Endothelial cell of umbilical vein (primary cell): ENCODE results near the gene ERAP2. TPM values are rescaled to one million over a fixed set of nuclear protein-coding genes. Genes with fewer than 3 reads are reported as not detected.

Source experiments
- BruUV-seq: library from RNA; stranded (reverse); fragments of 400-500 nt; replicated peaks from 2 replicates; lab custom pipeline; 2021; lab: Mats Ljungman, UMichigan
- CTCF ChIA-PET: fragments of 300-600, 350-600 bp; sonication (Branson Sonifier 250); formaldehyde crosslinking; loops from one replicate; lab custom pipeline; 2021; ENCODE audit warnings: antibody characterized with exemption, inconsistent platforms; lab: Charles Lee
- POLR2A ChIA-PET: fragments of 300-600, 350-600 bp; sonication (Branson Sonifier 250); formaldehyde crosslinking; loops from one replicate; lab custom pipeline; 2021; ENCODE audit warnings: antibody characterized with exemption, inconsistent platforms; lab: Charles Lee
- DNase-seq: peaks from one replicate; pipeline ENCODE4 v3.0.0-alpha.2; 2011; ENCODE audit warnings: low read depth, low spot score
- FAIRE-seq: peaks from 2 replicates; lab custom pipeline; 2011; peaks lifted over from hg19 to GRCh38; lab: Jason Lieb, UNC
- H2AFZ ChIP-seq: 2 replicates; pipeline ENCODE4 v1.6.0; 2012; ENCODE audit warnings: low read depth, low read length, control low read depth, inconsistent platforms
- H3K27ac ChIP-seq: 2 replicates; pipeline ENCODE4 v1.5.1; 2011; ENCODE audit warnings: low read depth, mild to moderate bottlenecking, control low read depth, low read length, moderate library complexity; ENCODE audit not compliant: insufficient read depth
- H3K27me3 ChIP-seq, 2 experiments: 2 replicates each; pipeline versions ENCODE4 v1.6.0 to v1.6.1; 2011; ENCODE audit warnings: low read length in 2 of 2, mixed read lengths in 1 of 2; ENCODE audit not compliant: control insufficient read depth in 2 of 2, insufficient read depth in 2 of 2
- H3K36me3 ChIP-seq, 2 experiments: 2 replicates in 1 of 2; 3 replicates in 1 of 2; pipeline ENCODE4 v1.5.1; 2011; ENCODE audit warnings: low read length in 2 of 2, mild to moderate bottlenecking in 1 of 2, moderate library complexity in 1 of 2; ENCODE audit not compliant: control insufficient read depth in 2 of 2, insufficient read depth in 2 of 2; ENCODE audit errors: extremely low read depth in 1 of 2
- H3K4me1 ChIP-seq: 3 replicates; pipeline ENCODE4 v1.5.1; 2011; ENCODE audit warnings: mild to moderate bottlenecking, low read length; ENCODE audit not compliant: control insufficient read depth, insufficient read depth; ENCODE audit errors: extremely low read depth
- H3K4me2 ChIP-seq: 2 replicates; pipeline ENCODE4 v1.6.1; 2011; ENCODE audit warnings: low read length, control low read depth, mixed read lengths; ENCODE audit not compliant: insufficient read depth
- H3K4me3 ChIP-seq, 3 experiments: fragments of 200-600 bp in 1 of 3; sonication (generic), shearing (Covaris generic) in 1 of 3; replicated peaks in 1 of 3; 2 replicates each; pipeline ENCODE4 v1.5.1; 2011 to 2016; ENCODE audit warnings: control low read depth in 3 of 3, low read length in 3 of 3, mild to moderate bottlenecking in 2 of 3, inconsistent platforms in 1 of 3, low read depth in 1 of 3, moderate library complexity in 1 of 3; ENCODE audit not compliant: insufficient read depth in 1 of 3
- H3K79me2 ChIP-seq: 2 replicates; pipeline ENCODE4 v1.6.0; 2012; ENCODE audit warnings: low read length, inconsistent platforms; ENCODE audit not compliant: control insufficient read depth, insufficient read depth
- H3K9ac ChIP-seq: replicated peaks from 2 replicates; pipeline ENCODE3; 2011; ENCODE audit warnings: low read length, control low read depth; ENCODE audit not compliant: insufficient read depth; ENCODE audit errors: extremely low read depth
- H3K9me1 ChIP-seq: replicated peaks from 3 replicates; pipeline ENCODE4 v1.6.0; 2011; ENCODE audit warnings: mild to moderate bottlenecking, low read length; ENCODE audit not compliant: control insufficient read depth, insufficient read depth; ENCODE audit errors: extremely low read depth
- H3K9me3 ChIP-seq: replicated peaks from 2 replicates; pipeline ENCODE4 v1.5.1; 2012; ENCODE audit warnings: low read length, inconsistent platforms; ENCODE audit not compliant: control insufficient read depth, insufficient read depth
- H4K20me1 ChIP-seq: replicated peaks from 2 replicates; pipeline ENCODE3; 2011; ENCODE audit warnings: mild to moderate bottlenecking, low read length; ENCODE audit not compliant: control insufficient read depth, insufficient read depth; ENCODE audit errors: extremely low read depth
- EZH2 ChIP-seq: IDR thresholded peaks from 2 replicates; pipeline ENCODE4 v1.6.1; 2012; ENCODE audit warnings: borderline replicate concordance, low read depth, mild to moderate bottlenecking, moderate library complexity, low read length, inconsistent platforms; ENCODE audit not compliant: severe bottlenecking
- FOS ChIP-seq: IDR thresholded peaks from 2 replicates; pipeline ENCODE4 v1.6.1; 2011; ENCODE audit warnings: mild to moderate bottlenecking, low read length, moderate library complexity, borderline replicate concordance; ENCODE audit not compliant: insufficient read depth
- GATA2 ChIP-seq: IDR thresholded peaks from 2 replicates; pipeline ENCODE4 v1.7.0; 2011; ENCODE audit warnings: low read depth, mild to moderate bottlenecking, moderate library complexity, mixed read lengths, low read length; ENCODE audit not compliant: insufficient read length, insufficient read depth
- JUN ChIP-seq: IDR thresholded peaks from 2 replicates; pipeline ENCODE4 v1.6.1; 2011; ENCODE audit warnings: borderline replicate concordance, low read depth; ENCODE audit not compliant: insufficient read length, insufficient read depth
- MYC ChIP-seq: IDR thresholded peaks from one replicate; pipeline ENCODE4 v1.6.1; 2011; ENCODE audit warnings: mild to moderate bottlenecking, low read depth, low read length
- POLR2A ChIP-seq: IDR thresholded peaks from 2 replicates; pipeline ENCODE4 v1.6.1; 2012; ENCODE audit warnings: low read depth, mild to moderate bottlenecking, control low read depth, low read length
- POLR2AphosphoS5 ChIP-seq: IDR thresholded peaks from 2 replicates; pipeline ENCODE4 v1.6.1; 2012; ENCODE audit warnings: low read depth, mild to moderate bottlenecking, control low read depth, low read length, moderate library complexity; ENCODE audit not compliant: insufficient read depth
- dilution Hi-C: fragments of 300-500 bp; cut with MboI; formaldehyde crosslinking; loops from one replicate; pipeline ENCODE4 v1.15.0; 2019; ENCODE audit warnings: low sequenced_read_pairs; ENCODE audit not compliant: extremely low pct_ligation_motif_present
- intact Hi-C: fragments of 100-400 bp; cut with micrococcal nuclease; formaldehyde crosslinking; loops from one replicate; pipeline ENCODE4 v1.10.0; 2022
- polyA plus RNA-seq, 4 experiments: library from polyadenylated mRNA; depleted of rRNA in 3 of 4; stranded (reverse) in 3 of 4; unstranded in 1 of 4; fragments of >200 nt; gene quantifications; 2 replicates each; pipeline versions ENCODE4 v1.2.1 to v1.2.3, GENCODE V29; 2011 to 2012; ENCODE audit warnings: missing spikeins in 1 of 4
- total RNA-seq: library from RNA; stranded (reverse); gene quantifications from 2 replicates; pipeline ENCODE4 v1.2.3, GENCODE V29; 2021
- TF ChIP-seq, protein P1 (sequence below), 2 donors: IDR thresholded peaks; 1 replicate in 1 of 2; 2 replicates in 1 of 2; pipeline ENCODE4 v1.5.1; 2011; ENCODE audit warnings: low read length in 2 of 2, mild to moderate bottlenecking in 2 of 2, moderate library complexity in 2 of 2, control low read depth in 1 of 2, inconsistent platforms in 1 of 2, low read depth in 1 of 2; ENCODE audit not compliant: insufficient read depth in 1 of 2; ENCODE audit errors: extremely low read depth in 1 of 2
- TF ChIP-seq, protein P2 (sequence below): IDR thresholded peaks from 2 replicates; pipeline ENCODE4 v1.6.1; 2011; ENCODE audit not compliant: insufficient read depth, insufficient read length

ERAP2 gene
- total and polyA plus RNA-seq, 2 donors (not counting 3 experiments of a cell fraction or from before 2014, with no cell fraction given): 3.1 to 10.0 TPM

GRCh38 chr5:96924016-96924443, 47.7 kb downstream of the ERAP2 start:
- TF ChIP-seq JUN (no peak), POLR2AphosphoS5 (no peak), EZH2 (no peak), POLR2A (no peak), FOS (no peak), GATA2 (no peak), MYC (no peak)
- TF ChIP-seq, protein P1, sequence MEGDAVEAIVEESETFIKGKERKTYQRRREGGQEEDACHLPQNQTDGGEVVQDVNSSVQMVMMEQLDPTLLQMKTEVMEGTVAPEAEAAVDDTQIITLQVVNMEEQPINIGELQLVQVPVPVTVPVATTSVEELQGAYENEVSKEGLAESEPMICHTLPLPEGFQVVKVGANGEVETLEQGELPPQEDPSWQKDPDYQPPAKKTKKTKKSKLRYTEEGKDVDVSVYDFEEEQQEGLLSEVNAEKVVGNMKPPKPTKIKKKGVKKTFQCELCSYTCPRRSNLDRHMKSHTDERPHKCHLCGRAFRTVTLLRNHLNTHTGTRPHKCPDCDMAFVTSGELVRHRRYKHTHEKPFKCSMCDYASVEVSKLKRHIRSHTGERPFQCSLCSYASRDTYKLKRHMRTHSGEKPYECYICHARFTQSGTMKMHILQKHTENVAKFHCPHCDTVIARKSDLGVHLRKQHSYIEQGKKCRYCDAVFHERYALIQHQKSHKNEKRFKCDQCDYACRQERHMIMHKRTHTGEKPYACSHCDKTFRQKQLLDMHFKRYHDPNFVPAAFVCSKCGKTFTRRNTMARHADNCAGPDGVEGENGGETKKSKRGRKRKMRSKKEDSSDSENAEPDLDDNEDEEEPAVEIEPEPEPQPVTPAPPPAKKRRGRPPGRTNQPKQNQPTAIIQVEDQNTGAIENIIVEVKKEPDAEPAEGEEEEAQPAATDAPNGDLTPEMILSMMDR (IDR thresholded peaks at IDR 0.05; ENCODE audit: extremely low read depth in 1 of 2, insufficient read depth in 1 of 2, low read depth in 1 of 2, low read length in 2 of 2): no peak
- TF ChIP-seq, protein P2, sequence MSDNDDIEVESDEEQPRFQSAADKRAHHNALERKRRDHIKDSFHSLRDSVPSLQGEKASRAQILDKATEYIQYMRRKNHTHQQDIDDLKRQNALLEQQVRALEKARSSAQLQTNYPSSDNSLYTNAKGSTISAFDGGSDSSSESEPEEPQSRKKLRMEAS: no peak
- intact Hi-C loops (no loop called here), dilution Hi-C loops (no loop called here)
- Histone ChIP-seq H4K20me1 (no peaks in the 10 kb centered on the region), H3K4me1 (peaks cover 5% of the 10 kb centered on the region), H3K79me2 (no peaks in the 10 kb centered on the region), H2AFZ (no peak overlapping the region), H3K9me1 (no peaks in the 10 kb centered on the region), H3K9ac (no peak overlapping the region), H3K27ac (no peak overlapping the region), H3K27me3 (no peaks in the 10 kb centered on the region), H3K9me3 (no peaks in the 10 kb centered on the region), H3K4me3 (no peak overlapping the region), H3K36me3 (peaks cover 0 to under 1% of the 10 kb centered on the region in 2 experiments), H3K4me2 (no peak overlapping the region)
- FAIRE-seq (no peak), DNase-seq (peak; percentile 14)
- BruUV-seq: no TSS peak
- ChIA-PET CTCF (interaction anchor here (0.7 to 1.0 kb wide), 4 partner anchors 27 to 219 kb away, joined by 3 to 5 read pairs (median 3); partner anchors contain the start of gene LIX1), POLR2A (no interaction called here)
